IMR-90 (cell line): ENCODE measurements around the gene FRMD5. TPM values are rescaled to one million over a fixed set of nuclear protein-coding genes. Genes with fewer than 3 reads are reported as not detected.

Experiments
- ATAC-seq: fragments of 200-7000 bp; cut with Tn5 transposase; 2 replicates; pipeline ENCODE4 v1.9.1; 2020; ENCODE audit warnings: low read depth, mild to moderate bottlenecking, moderate library complexity
- BruUV-seq: library from RNA; stranded (reverse); fragments of 400-500 nt; replicated peaks from 2 replicates; lab custom pipeline; 2021; lab: Mats Ljungman, UMichigan
- CTCF ChIA-PET: fragments of 300-600 bp; formaldehyde crosslinking; extraction: SDS; loops from one replicate; lab custom pipeline; 2021; ENCODE audit warnings: antibody characterized with exemption; lab: Yijun Ruan, JAX
- POLR2A ChIA-PET: fragments of 300-600 bp; sonication (Branson Sonifier 250); formaldehyde crosslinking; loops from one replicate; lab custom pipeline; 2022; ENCODE audit warnings: antibody characterized with exemption; ENCODE audit not compliant: unreplicated experiment; lab: Charles Lee
- DNase-seq: peaks from one replicate; pipeline ENCODE4 v3.0.0; 2013
- H2AFZ ChIP-seq: replicated peaks from 2 replicates; pipeline ENCODE3; 2013; ENCODE audit warnings: low read length, mild to moderate bottlenecking; ENCODE audit not compliant: poor library complexity
- H2AK5ac ChIP-seq: 2 replicates; pipeline ENCODE4 v1.6.1; 2013; ENCODE audit warnings: low read depth, low read length, inconsistent platforms
- H2AK9ac ChIP-seq: replicated peaks from 2 replicates; pipeline ENCODE3; 2013; ENCODE audit warnings: mild to moderate bottlenecking, low read depth, low read length, moderate library complexity; ENCODE audit not compliant: poor library complexity
- H2BK120ac ChIP-seq: 2 replicates; pipeline ENCODE4 v1.6.1; 2013; ENCODE audit warnings: low read depth, low read length, inconsistent platforms
- H2BK15ac ChIP-seq: 3 replicates; pipeline ENCODE4 v1.6.1; 2013; ENCODE audit warnings: low read depth, low read length, inconsistent platforms
- H2BK20ac ChIP-seq: 2 replicates; pipeline ENCODE4 v1.6.1; 2013; ENCODE audit warnings: low read depth, mild to moderate bottlenecking, inconsistent platforms, low read length, moderate library complexity
- H2BK5ac ChIP-seq: 2 replicates; pipeline ENCODE4 v1.6.1; 2013; ENCODE audit warnings: mild to moderate bottlenecking, low read depth, low read length, inconsistent platforms; ENCODE audit not compliant: poor library complexity, severe bottlenecking
- H3K14ac ChIP-seq: replicated peaks from 2 replicates; pipeline ENCODE4 v1.6.1; 2013; ENCODE audit warnings: low read depth, low read length, inconsistent platforms
- H3K18ac ChIP-seq: 2 replicates; pipeline ENCODE4 v1.6.1; 2013; ENCODE audit warnings: low read depth, low read length, control low read depth
- H3K23ac ChIP-seq: 2 replicates; pipeline ENCODE4 v1.6.1; 2013; ENCODE audit warnings: low read depth, low read length, inconsistent platforms
- H3K27ac ChIP-seq: 2 replicates; pipeline ENCODE4 v1.5.1; 2013; ENCODE audit warnings: mild to moderate bottlenecking, control low read depth, low read length; ENCODE audit not compliant: insufficient read depth
- H3K27me3 ChIP-seq: 2 replicates; pipeline ENCODE4 v1.6.1; 2013; ENCODE audit warnings: low read length; ENCODE audit not compliant: control insufficient read depth, insufficient read depth
- H3K36me3 ChIP-seq: 2 replicates; pipeline ENCODE4 v1.6.1; 2013; ENCODE audit warnings: low read length, mixed read lengths; ENCODE audit not compliant: control insufficient read depth, insufficient read depth
- H3K4ac ChIP-seq: 2 replicates; pipeline ENCODE4 v1.6.1; 2013; ENCODE audit warnings: low read depth, low read length, inconsistent platforms
- H3K4me1 ChIP-seq: 2 replicates; pipeline ENCODE4 v1.6.1; 2013; ENCODE audit warnings: low read length, mixed read lengths; ENCODE audit not compliant: control insufficient read depth, insufficient read depth
- H3K4me2 ChIP-seq: 2 replicates; pipeline ENCODE4 v1.6.1; 2013; ENCODE audit warnings: low read depth, mild to moderate bottlenecking, control low read depth, low read length, moderate library complexity
- H3K4me3 ChIP-seq: 2 replicates; pipeline ENCODE4 v1.5.1; 2013; ENCODE audit warnings: low read depth, mild to moderate bottlenecking, control low read depth, low read length, moderate library complexity; ENCODE audit not compliant: insufficient read depth
- H3K56ac ChIP-seq: 2 replicates; pipeline ENCODE4 v1.6.1; 2013; ENCODE audit warnings: low read length, inconsistent platforms; ENCODE audit not compliant: insufficient read depth; ENCODE audit errors: extremely low read depth
- H3K79me1 ChIP-seq, 2 experiments: 2 replicates each; pipeline ENCODE4 v1.6.1; 2013; ENCODE audit warnings: low read length in 2 of 2, inconsistent platforms in 1 of 2, low read depth in 1 of 2
- H3K9ac ChIP-seq: 2 replicates; pipeline ENCODE4 v1.6.1; 2013; ENCODE audit warnings: low read depth, low read length, control low read depth
- H3K9me1 ChIP-seq: 2 replicates; pipeline ENCODE4 v1.6.1; 2013; ENCODE audit warnings: low read length, inconsistent platforms; ENCODE audit not compliant: insufficient read depth
- H3K9me3 ChIP-seq: 2 replicates; pipeline ENCODE4 v1.6.1; 2013; ENCODE audit warnings: low read length; ENCODE audit not compliant: control insufficient read depth, insufficient read depth
- H4K20me1 ChIP-seq: 2 replicates; pipeline ENCODE4 v1.6.1; 2013; ENCODE audit warnings: low read length, inconsistent platforms; ENCODE audit not compliant: insufficient read depth
- H4K5ac ChIP-seq: 2 replicates; pipeline ENCODE4 v1.6.1; 2013; ENCODE audit warnings: mild to moderate bottlenecking, low read depth, low read length, control low read depth
- H4K8ac ChIP-seq, 2 experiments: 2 replicates each; pipeline ENCODE4 v1.6.1; 2013; ENCODE audit warnings: low read depth in 2 of 2, low read length in 2 of 2, control low read depth in 1 of 2, inconsistent platforms in 1 of 2
- H4K91ac ChIP-seq: 2 replicates; pipeline ENCODE4 v1.6.1; 2013; ENCODE audit warnings: low read depth, low read length, inconsistent platforms; ENCODE audit not compliant: insufficient read depth
- BHLHE40 ChIP-seq: fragments of 150-350 bp; IDR thresholded peaks from 2 replicates; pipeline ENCODE4 v1.6.1; 2016; ENCODE audit warnings: mild to moderate bottlenecking, low read depth, low read length
- CEBPB ChIP-seq: IDR thresholded peaks from 2 replicates; pipeline ENCODE4 v1.6.1; 2012; ENCODE audit warnings: low read depth, low read length, improper control_type of control experiment
- CHD1 ChIP-seq: IDR thresholded peaks from 2 replicates; pipeline ENCODE4 v1.6.1; 2012; ENCODE audit warnings: low read depth, low read length, improper control_type of control experiment
- CTCF ChIP-seq: conservative IDR thresholded peaks from 2 replicates; pipeline ENCODE4 v1.5.1; 2012; ENCODE audit warnings: mild to moderate bottlenecking, low read depth, low read length, improper control_type of control experiment
- ELK1 ChIP-seq: fragments of 150-350 bp; IDR thresholded peaks from 2 replicates; pipeline ENCODE4 v1.6.1; 2016; ENCODE audit warnings: low read depth, mild to moderate bottlenecking, low read length, moderate library complexity, borderline replicate concordance
- FOS ChIP-seq: fragments of 150-350 bp; IDR thresholded peaks from 2 replicates; pipeline ENCODE4 v1.6.1; 2016; ENCODE audit warnings: low read depth, low read length
- MAFK ChIP-seq: IDR thresholded peaks from 2 replicates; pipeline ENCODE4 v1.6.1; 2012; ENCODE audit warnings: low read depth, low read length, improper control_type of control experiment
- MAZ ChIP-seq: IDR thresholded peaks from 2 replicates; pipeline ENCODE4 v1.6.1; 2012; ENCODE audit warnings: low read depth, mild to moderate bottlenecking, low read length, improper control_type of control experiment, moderate library complexity, borderline replicate concordance
- NFE2L2 ChIP-seq: fragments of 150-350 bp; IDR thresholded peaks from 2 replicates; pipeline ENCODE4 v1.6.1; 2016; ENCODE audit warnings: low read depth, mild to moderate bottlenecking, low read length
- POLR2A ChIP-seq: IDR thresholded peaks from 2 replicates; pipeline ENCODE4 v1.6.1; 2012; ENCODE audit warnings: mild to moderate bottlenecking, low read depth, low read length
- RAD21 ChIP-seq: IDR thresholded peaks from 2 replicates; pipeline ENCODE4 v1.6.1; 2012; ENCODE audit warnings: low read length, improper control_type of control experiment
- RCOR1 ChIP-seq: IDR thresholded peaks from 2 replicates; pipeline ENCODE4 v1.6.1; 2012; ENCODE audit warnings: mild to moderate bottlenecking, low read length, improper control_type of control experiment; ENCODE audit not compliant: insufficient replicate concordance
- RFX5 ChIP-seq: IDR thresholded peaks from 2 replicates; pipeline ENCODE4 v1.8.0; 2012; ENCODE audit warnings: low read depth, mild to moderate bottlenecking, low read length, moderate library complexity
- SMC3 ChIP-seq: fragments of 150-350 bp; IDR thresholded peaks from 2 replicates; pipeline ENCODE4 v1.6.1; 2016; ENCODE audit warnings: low read depth, mild to moderate bottlenecking, antibody characterized with exemption, low read length, moderate library complexity
- USF2 ChIP-seq: fragments of 150-350 bp; IDR thresholded peaks from 2 replicates; pipeline ENCODE4 v1.6.1; 2017; ENCODE audit warnings: mild to moderate bottlenecking, antibody characterized with exemption, low read length, low read depth
- WGBS, 2 experiments: methylation state at CpG; one replicate each; pipeline versions ENCODE4 v1.1.5 to v1.1.7; 2013; ENCODE audit warnings: missing lambda C conversion rate in 2 of 2; ENCODE audit not compliant: insufficient read length in 1 of 2; ENCODE audit errors: extremely low coverage in 2 of 2; 5-methylcytosine and 5-hydroxymethylcytosine counted together
- dilution Hi-C: fragments of 300-500 bp; cut with HindIII; formaldehyde crosslinking; loops from one replicate; pipeline ENCODE4 v1.14.3; 2018; ENCODE audit warnings: low sequenced_read_pairs; ENCODE audit not compliant: unreplicated experiment
- in situ Hi-C: fragments of 300-500 bp; cut with MboI; formaldehyde crosslinking; loops from 3 replicates; pipeline ENCODE4 v1.14.3; 2019; ENCODE audit warnings: low sequenced_read_pairs, inconsistent platforms, mixed read lengths
- intact Hi-C: fragments of 100-400 bp; cut with micrococcal nuclease; formaldehyde crosslinking; loops from 2 replicates; pipeline ENCODE4 v1.10.0; 2022
- polyA plus RNA-seq, 3 experiments: library from polyadenylated mRNA; depleted of rRNA; stranded (reverse); fragments of >200 nt; gene quantifications; 2 replicates each; pipeline ENCODE4 v1.2.3, GENCODE V29; 2012; ENCODE audit warnings: low replicate concordance in 1 of 3
- total RNA-seq: library from RNA; depleted of rRNA; stranded (reverse); fragments of >200 nt; gene quantifications from 2 replicates; pipeline ENCODE4 v1.2.3, GENCODE V29; 2012

Gene FRMD5
- total and polyA plus RNA-seq, 2 of the 4 experiments (the other 2 are of a cell fraction) = 4.1 to 5.4 TPM

GRCh38 chr15:44066211-44066827, 128.8 kb downstream of the FRMD5 start:
- H4K8ac ChIP-seq = peak overlapping the region in 1 of 2 experiments; percentile 61; a peak in 1 of 4 replicates
- H3K56ac ChIP-seq = no peak overlapping the region
- H2AFZ ChIP-seq = no peak overlapping the region
- no peak overlapping the region for H4K91ac ChIP-seq
- no peaks in the 10 kb centered on the region for H3K36me3 ChIP-seq
- H3K4ac ChIP-seq = peak overlapping the region; percentile 38; the same call in 1 of the 2 replicates
- ATAC-seq (peak; percentile 79), DNase-seq (peak; percentile 72)
- no TSS peak for BruUV-seq
- H3K18ac ChIP-seq = no peak overlapping the region
- WGBS, 2 experiments = 24% methylated on average over 3 of the region's 8 CpGs; no CpG with 5 or more reads in 1 of the 2 experiments
- no peaks in the 10 kb centered on the region for H3K27me3 ChIP-seq
- H2BK120ac ChIP-seq = peak overlapping the region; percentile 40; the same call in 1 of the 2 replicates
- dilution Hi-C loops = no loop called here
- peak overlapping the region; percentile 46; the same call in 1 of the 2 replicates for H3K14ac ChIP-seq
- H3K9ac ChIP-seq = no peak overlapping the region
- peaks cover 3% of the 10 kb centered on the region; the same call in 1 of the 2 replicates for H3K9me1 ChIP-seq
- H3K9me3 ChIP-seq = no peaks in the 10 kb centered on the region
- H2BK15ac ChIP-seq = no peak overlapping the region
- H3K23ac ChIP-seq = no peak overlapping the region
- H2BK5ac ChIP-seq = no peak overlapping the region
- H2BK20ac ChIP-seq = no peak overlapping the region; the same call in 1 of the 2 replicates
- no peak overlapping the region for H3K27ac ChIP-seq
- H3K4me1 ChIP-seq = no peaks in the 10 kb centered on the region
- CTCF ChIA-PET = interaction anchor here (0.6 to 2.5 kb wide), 17 partner anchors 9 to 321 kb away, joined by 3 to 9 read pairs (median 3); no protein-coding TSS in a partner anchor
- POLR2A ChIA-PET = no interaction called here
- in situ Hi-C loops = loop anchor here (25.0 kb wide), 1 partner anchor 154 kb away; no protein-coding TSS in a partner anchor
- no peaks in the 10 kb centered on the region for H4K20me1 ChIP-seq
- no peak overlapping the region for H2AK9ac ChIP-seq
- peak overlapping the region; percentile 48; the same call in 1 of the 2 replicates for H3K4me2 ChIP-seq
- no peak overlapping the region for H2AK5ac ChIP-seq
- no peak overlapping the region for H4K5ac ChIP-seq
- H3K79me1 ChIP-seq = no peaks in the 10 kb centered on the region
- no peak overlapping the region for H3K4me3 ChIP-seq
- intact Hi-C loops = loop anchor here (1.0 to 5.0 kb wide), 3 partner anchors 151 to 435 kb away; no protein-coding TSS in a partner anchor
- no peak for TF ChIP-seq USF2
- TF ChIP-seq RCOR1 = no peak
- no peak for TF ChIP-seq CHD1
- TF ChIP-seq CTCF = peak; percentile 85
- no peak for TF ChIP-seq BHLHE40
- no peak for TF ChIP-seq FOS
- no peak for TF ChIP-seq NFE2L2
- no peak for TF ChIP-seq MAFK
- peak; percentile 79 for TF ChIP-seq RAD21
- TF ChIP-seq POLR2A = no peak
- no peak for TF ChIP-seq ELK1
- no peak for TF ChIP-seq CEBPB
- TF ChIP-seq RFX5 = no peak
- TF ChIP-seq SMC3 = peak; percentile 92
- no peak for TF ChIP-seq MAZ
